Adrenal gland (tissue), 5 donors: ENCODE results near the gene KDM4B.

ENCODE experiments used
- CTCF ChIP-seq, 6 experiments: fragments of 450-650 bp in 4 of 6; fragments of 200-600 bp in 2 of 6; sonication (generic) in 1 of 6; IDR thresholded peaks; 1 replicate in 5 of 6; 2 replicates in 1 of 6; pipeline versions ENCODE4 v1.5.1 to v1.8.0; 2016 to 2021; ENCODE audit warnings: antibody characterized with exemption in 6 of 6, mild to moderate bottlenecking in 2 of 6, moderate library complexity in 1 of 6
- POLR2A ChIP-seq, 2 donors: fragments of 450-650 bp; IDR thresholded peaks; one replicate each; pipeline ENCODE4 v1.6.1; 2017; ENCODE audit warnings: antibody characterized with exemption in 2 of 2, mild to moderate bottlenecking in 2 of 2, moderate library complexity in 1 of 2
- donor health status: DM: no; HTN: no; CAD: no.

GRCh38 chr19:5070930-5071329 is 102.0 kb downstream of the KDM4B start:
- TF ChIP-seq POLR2A (IDR thresholded peaks at IDR 0.05) (no peak), CTCF (IDR thresholded peaks at IDR 0.05) (no peak)
